Neural progenitor cell (in vitro differentiated cells): Measurements from ENCODE around the gene REN.

Source experiments
- EZH2 ChIP-seq: fragments of 200-600 bp; sonication (generic); IDR thresholded peaks from 2 replicates; pipeline ENCODE4 v1.6.1; 2017; ENCODE audit warnings: antibody characterized with exemption, mild to moderate bottlenecking, moderate library complexity
- EZH2phosphoT487 ChIP-seq: fragments of 200-600 bp; sonication (generic); IDR thresholded peaks from 2 replicates; pipeline ENCODE4 v1.6.1; 2017; ENCODE audit warnings: antibody characterized with exemption
- TF ChIP-seq, protein P1 (sequence below): fragments of 200-600 bp; sonication (generic); IDR thresholded peaks from 2 replicates; pipeline ENCODE4 v1.5.1; 2017; ENCODE audit warnings: antibody characterized with exemption, mild to moderate bottlenecking

- TF ChIP-seq, protein P1, sequence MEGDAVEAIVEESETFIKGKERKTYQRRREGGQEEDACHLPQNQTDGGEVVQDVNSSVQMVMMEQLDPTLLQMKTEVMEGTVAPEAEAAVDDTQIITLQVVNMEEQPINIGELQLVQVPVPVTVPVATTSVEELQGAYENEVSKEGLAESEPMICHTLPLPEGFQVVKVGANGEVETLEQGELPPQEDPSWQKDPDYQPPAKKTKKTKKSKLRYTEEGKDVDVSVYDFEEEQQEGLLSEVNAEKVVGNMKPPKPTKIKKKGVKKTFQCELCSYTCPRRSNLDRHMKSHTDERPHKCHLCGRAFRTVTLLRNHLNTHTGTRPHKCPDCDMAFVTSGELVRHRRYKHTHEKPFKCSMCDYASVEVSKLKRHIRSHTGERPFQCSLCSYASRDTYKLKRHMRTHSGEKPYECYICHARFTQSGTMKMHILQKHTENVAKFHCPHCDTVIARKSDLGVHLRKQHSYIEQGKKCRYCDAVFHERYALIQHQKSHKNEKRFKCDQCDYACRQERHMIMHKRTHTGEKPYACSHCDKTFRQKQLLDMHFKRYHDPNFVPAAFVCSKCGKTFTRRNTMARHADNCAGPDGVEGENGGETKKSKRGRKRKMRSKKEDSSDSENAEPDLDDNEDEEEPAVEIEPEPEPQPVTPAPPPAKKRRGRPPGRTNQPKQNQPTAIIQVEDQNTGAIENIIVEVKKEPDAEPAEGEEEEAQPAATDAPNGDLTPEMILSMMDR, result no peak
- TF ChIP-seq EZH2, result no peak
- TF ChIP-seq EZH2phosphoT487, result no peak
Measured at GRCh38 chr1:204192046-204192445, 25.9 kb upstream of the REN start.
